Suppressor macrophage (primary cell): ENCODE results near the gene OPTC.
"Not testable (repeated sequence)": the region's sequence is repeated elsewhere in the genome, so short reads cannot be mapped to it uniquely, and the experiment has no call there.

Experiments used
- DNase-seq, 4 experiments: peaks; one replicate each; pipeline ENCODE4 v3.0.0-alpha.2; 2020 to 2022

Gene OPTC

DNA sequence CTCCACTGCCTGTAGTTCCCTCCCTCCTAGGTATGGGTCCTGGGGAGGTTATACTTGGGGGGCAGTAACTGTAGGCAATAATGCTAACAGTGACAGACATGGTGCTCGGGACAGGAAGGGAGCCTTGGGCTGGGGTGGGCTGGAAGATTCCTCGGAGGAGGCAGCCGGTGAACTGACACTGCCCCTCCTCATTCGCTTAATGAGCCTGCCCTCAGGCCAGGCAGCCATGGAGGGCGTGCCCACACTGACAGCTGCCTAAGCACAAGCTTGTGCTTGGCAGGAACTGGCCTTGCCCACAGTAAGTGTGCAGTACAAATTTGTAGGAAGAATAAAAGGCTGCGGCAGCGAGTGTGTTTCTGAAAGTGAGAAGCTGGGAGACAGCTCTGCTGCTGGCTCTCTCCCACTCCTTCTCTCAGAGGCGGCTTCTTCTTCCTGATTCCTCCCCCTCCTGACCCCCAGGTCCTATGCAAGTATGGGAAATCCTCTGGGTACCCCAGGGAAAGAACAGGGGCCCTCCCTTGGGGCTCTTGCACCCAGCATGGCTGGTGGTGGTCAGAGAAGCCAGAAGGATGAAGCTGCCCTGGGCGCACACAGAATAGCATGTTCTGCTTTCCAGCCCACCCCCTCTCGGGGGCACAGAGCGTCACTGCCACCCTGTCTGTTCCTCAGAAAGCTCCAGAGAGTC lies 23.6 kb downstream of the OPTC start:
- peak in 3 of 4 experiments; percentile 29 to 37 (median 32) for DNase-seq

DNA sequence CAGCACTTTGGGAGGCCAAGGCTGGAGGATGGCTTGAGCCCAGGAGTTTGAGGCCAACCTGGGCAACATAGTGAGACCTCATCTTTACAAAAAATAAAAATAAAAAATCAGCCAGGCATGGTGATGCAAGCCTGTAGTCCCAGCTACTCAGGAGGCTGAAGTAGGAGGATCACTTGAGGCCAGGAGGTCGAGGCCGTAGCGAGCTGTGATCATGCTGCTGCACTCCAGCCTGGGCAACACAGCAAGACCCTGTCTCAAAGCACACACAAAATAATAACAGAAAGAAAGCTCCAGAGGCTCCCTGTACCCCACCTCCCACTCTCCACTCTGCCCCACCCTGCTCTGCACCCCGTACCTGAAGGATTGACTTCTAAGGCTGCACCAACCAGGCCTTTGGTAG lies 24.2 kb downstream of the OPTC start:
- not testable (repeated sequence) for DNase-seq

DNA sequence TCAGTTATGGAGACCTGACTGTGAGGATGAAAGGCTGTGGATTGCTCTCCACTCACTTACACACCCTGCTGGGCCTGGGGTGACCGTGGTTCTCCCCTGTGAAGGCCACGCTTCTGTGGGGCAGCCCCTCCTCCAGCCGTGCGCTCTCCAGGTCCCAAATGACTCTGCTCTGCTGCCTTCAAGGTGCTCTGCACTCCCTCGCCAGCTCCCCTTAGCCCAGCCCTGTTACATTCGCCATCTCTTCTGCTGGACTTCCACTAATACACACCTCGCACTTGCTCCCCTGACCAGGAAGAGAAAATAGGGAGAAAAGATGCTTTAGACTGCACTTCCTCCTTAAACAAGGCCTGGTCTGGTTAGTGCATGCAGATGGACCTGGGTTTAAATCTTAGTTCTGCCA lies 24.6 kb downstream of the OPTC start:
- no peak for DNase-seq

DNA sequence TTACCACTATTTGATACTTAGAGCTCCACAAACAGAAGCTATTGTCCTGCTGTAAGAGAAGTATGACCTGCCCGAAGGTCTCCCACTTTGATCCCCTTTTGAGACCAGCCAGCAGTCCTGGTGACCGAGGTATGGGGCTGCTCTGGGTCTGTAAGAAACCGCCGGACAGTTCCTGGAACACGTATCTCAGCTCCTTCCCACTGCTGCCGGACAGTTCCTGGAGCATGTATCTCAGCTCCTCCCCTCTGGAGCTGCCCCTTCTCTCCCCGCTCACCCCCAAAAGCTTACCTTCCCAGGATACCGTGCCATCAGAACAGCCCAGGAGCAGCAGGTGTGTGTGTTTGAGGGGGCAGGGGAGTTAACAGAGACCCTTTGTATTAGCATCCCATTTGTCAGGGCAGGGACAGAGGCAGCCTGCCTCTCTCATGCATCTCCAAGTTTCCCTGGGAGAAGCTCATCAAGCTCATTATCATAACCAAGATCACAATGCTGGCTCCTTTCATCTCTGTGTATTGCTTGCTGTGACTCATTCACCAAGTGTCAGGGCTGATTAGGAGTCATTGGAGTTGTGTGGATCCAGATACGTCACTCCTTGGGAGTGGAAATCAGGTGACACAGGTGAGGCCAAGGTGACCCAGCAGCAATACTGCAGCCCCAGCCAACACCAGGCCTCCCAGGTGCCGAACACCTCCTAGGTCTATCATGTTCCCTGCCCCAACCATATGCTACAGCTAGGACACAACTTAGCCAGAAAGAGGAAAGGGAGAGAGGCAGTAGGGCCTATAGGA lies 25.3 kb downstream of the OPTC start:
- no peak for DNase-seq

DNA sequence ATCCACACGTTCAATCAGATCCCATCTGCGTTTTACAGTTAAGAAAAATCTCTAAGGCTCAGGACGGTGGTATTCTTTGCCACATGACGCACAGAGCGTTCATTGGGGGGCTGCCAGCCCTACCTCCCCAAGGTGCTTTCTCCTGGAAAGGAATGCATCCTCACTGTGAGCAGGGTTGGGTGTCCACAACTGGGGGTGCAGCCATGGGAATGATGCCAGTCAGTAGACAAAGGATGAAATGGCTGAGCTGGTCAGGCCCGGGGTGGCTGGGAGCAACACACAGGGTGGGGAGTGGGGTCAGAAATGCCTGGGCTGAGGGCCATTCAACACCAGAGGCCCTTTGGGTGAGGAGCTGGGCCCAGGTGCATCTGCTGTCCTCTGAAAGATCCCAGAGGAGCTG lies 25.9 kb downstream of the OPTC start:
- DNase-seq, result no peak

DNA sequence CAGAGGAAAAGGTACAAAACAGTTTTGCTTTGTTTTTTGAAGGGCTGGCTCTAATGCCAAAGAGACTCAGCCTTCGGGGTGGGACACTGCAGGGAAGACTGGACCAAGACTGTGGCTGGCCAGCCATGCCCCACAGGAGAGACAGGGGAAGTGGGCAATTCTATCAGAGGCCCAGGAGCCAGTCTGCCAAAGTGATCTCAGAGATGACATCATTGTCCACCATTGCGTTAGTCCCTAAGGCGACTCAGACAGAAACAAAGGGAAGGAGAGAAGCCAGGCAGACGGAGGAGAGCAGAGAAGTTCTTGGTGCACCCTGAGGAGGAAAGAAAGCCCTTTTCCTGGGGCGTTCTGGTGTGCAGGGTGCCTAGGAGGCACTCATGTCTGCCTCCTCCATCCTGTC lies 26.4 kb downstream of the OPTC start:
- DNase-seq, result peak; percentile 61 to 73 (median 67)

DNA sequence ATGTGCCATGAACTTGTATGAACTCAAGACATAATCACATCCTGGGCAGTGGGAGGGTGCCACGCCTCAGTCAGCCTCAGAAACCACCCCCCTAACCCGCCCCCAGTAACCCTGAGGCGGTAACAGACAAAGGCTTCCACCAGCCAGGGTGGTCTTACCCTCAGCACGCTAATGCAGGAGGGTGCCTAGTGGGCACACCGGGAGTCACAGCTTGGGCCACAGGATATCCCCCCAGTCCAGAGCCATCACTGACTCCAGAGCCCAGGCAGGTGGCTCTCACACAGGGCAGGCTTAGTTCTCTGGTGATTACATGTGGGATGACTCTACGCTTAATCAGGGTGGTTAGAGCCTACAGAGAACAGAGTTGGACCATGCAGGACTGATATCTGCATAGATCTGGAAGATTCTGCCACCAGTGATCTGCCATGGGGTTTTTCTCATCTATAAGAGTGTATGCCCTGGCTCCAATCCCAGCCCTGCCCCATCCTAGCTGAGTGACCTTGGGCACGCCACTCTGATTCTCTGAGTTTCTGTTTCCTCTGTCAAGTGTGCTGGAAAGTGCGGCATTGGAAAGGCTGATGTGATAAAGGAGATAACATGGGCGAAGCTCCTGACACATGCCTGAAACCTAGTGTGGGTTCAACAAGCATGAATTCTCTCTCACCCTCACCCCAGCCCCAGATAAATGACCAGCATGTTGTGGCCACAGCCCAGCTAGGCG lies 27.3 kb downstream of the OPTC start:
- no peak for DNase-seq

DNA sequence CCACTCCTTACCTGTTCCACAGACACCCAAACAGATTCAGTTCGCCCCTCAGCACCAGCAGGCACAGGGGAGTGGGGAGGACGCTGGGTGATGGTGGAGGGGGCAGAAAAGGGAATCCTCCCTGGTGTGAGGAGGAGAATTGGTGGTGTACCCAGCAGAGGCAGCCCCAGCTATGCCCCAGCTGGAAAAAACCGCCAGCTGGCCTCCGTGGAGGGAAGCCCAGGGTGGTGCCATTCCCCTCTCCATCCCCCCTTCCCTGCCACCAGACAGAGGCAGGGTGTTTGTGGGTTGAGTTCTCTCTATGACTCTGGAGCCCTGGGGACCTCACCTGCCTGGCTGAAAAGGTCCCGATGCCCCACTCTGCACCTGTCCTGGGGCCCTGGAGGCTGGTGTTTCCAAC lies 27.9 kb downstream of the OPTC start:
- DNase-seq, result no peak

DNA sequence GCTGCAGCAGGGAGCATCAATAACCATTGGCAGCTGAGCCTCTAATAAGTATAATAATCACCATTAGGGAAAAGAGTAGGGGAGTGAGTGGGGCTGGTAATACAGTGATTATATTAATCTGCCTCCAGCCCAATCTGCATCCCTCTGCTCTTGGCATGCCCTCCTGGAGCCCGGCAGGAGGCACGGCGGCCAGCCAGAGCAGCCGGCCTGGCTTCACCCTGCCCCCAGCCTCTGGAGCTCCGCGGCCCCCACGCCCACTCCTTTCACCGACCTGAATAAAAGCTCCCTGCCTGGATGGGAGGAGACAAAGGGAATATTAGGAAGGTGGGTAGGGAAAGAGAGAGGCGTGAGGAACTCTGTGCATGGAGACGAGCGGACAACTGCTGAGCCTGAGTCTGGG lies 28.3 kb downstream of the OPTC start:
- no peak for DNase-seq

DNA sequence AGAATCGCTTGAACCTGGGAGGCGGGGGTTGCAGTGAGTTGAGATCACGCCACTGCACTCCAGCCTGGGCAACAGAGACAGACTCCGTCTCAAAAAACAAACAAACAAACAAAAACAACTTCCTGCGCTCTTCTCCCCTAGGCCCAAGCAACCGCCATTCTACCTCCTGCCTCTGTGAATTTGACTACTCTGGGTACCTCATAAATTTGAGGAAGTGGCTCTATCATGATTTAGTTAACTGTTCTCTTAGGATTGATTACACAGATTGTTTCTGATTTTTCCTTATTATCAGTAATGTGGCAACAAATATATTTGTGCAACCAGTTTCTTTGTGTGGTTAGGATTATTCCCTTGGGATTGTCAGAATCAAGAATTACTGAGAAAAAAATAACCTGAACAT lies 29.7 kb downstream of the OPTC start:
- DNase-seq, result no peak

DNA sequence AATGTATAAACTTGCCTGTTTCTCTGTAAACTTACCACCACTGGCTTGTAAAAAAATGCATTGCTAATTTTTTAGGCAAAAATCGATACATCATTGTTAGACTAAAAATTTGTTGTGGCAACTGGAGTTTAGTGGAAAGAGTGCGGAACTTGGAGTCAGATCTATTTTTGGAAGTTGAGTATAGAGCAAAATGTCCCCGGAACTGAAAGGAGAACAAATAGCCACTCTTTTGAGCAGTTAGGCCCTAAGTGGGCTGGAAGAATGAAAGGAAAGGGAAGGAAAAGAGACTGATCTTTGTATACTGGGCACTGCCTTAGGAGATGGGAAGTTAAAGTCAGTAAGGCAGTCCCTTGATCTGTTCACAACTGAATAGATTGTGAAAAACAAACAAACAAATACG lies 30.2 kb downstream of the OPTC start:
- peak in 3 of 4 experiments; percentile 21 to 58 (median 52) for DNase-seq

DNA sequence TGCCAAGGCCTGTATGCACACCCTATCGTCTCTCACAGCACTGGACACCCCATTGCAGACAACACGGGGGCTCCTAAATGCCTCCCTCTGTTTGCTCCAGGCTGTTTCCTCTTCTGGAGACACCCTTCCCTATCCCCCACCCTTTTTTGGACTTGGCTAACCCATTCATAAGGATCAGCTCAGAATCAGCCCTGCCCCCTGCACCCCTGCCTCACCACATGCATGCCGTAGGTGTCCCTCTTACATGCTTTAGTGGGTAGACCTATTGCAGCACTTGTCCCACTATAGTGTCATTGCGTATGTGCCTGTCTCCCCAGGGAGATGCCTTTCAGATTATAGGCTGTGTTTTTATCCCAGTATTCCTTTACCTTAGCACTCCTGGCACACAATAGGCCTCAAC lies 30.9 kb downstream of the OPTC start:
- peak in 2 of 4 experiments; percentile 29 to 30 for DNase-seq

DNA sequence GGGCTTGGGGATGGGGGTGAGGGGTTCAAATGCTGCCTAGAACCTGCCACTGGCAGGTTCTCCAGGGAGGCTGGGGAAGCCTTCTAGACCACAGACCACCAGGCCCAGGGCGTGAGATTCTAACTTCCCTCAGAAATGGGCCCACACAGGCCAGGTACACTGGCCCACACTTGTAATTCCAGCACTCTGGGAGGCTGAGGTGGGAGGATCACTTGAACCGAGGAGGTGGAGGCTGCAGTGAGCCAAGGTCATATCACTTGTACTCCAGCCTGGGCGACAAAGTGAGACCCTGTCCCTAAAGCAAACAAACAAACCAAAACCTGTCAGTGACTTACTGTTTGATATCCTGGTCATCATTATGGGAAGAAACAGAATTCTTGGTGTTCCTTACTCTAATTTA lies 31.7 kb downstream of the OPTC start:
- no peak for DNase-seq

DNA sequence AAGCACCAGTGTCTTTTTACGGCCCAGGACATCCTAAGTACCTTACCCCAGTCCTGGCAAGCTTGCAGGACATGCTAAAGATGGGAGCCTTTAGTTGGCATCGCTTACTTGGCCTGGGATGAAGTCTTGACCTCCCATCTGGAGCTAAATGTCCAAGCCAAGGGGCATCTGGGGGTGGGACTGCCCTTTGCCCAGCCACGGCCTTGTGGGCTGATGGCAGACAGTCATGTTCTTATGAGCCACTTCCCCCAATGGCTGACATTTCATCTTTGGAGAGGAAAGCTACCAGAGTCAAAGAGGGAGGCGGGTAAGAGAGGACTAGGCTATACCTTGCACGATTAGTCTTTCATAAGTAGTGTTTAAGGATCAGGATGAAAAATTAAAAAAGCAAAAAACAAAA lies 32.2 kb downstream of the OPTC start:
- peak in 3 of 4 experiments; percentile 58 to 67 (median 59) for DNase-seq

DNA sequence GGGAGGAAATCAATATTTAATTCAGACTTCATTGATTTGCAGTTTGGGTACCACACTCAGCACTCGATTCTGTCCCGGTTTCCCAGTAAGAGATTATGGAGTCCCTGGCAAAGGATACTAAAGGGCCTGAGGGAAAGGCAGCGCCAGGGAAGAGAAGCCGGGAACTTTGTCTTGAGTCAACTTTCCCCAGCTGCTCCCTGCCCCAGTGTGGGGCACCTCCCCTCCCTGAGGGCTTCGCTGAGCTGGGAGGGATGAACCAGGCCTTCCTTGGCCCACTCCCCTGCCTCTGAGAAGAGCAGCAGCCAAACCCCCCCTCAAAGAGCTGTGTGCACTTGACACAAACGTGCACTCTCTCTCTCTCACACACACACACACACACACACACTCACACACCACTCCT lies 32.6 kb downstream of the OPTC start:
- no peak for DNase-seq

DNA sequence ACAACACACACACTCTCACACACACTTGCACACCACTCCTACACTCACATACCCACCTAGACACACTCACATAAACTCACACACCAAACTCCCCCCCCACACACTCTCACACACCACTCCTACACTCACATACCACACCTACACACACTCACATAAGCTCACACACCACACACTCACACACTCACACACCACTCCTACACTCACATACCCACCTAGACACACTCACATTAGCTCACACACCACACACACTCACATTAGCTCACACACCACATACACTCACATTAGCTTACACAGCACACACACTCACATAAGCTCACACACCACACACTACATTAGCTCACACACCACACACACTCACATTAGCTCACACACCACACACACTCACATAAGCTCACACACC lies 33.1 kb downstream of the OPTC start:
- DNase-seq, result no peak

DNA sequence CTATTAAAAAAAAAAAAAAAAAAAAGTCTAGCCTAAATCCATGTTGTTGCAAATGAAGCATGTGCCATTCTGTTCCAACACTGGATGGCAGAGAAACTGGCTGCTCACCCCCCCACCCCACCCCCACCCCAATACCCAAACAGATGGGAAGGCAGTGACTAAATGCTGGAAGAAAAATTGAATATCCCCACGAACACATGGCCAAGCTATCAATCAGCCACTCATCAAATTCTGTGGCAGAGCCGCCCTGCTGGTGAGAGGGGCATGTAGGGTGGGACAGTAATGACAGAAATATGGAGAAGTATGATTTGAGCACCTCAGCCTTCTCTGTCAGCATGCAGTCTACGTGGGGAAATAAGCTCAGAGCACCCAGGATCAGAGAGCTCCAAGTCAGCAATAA lies 34.1 kb downstream of the OPTC start:
- DNase-seq, result no peak

DNA sequence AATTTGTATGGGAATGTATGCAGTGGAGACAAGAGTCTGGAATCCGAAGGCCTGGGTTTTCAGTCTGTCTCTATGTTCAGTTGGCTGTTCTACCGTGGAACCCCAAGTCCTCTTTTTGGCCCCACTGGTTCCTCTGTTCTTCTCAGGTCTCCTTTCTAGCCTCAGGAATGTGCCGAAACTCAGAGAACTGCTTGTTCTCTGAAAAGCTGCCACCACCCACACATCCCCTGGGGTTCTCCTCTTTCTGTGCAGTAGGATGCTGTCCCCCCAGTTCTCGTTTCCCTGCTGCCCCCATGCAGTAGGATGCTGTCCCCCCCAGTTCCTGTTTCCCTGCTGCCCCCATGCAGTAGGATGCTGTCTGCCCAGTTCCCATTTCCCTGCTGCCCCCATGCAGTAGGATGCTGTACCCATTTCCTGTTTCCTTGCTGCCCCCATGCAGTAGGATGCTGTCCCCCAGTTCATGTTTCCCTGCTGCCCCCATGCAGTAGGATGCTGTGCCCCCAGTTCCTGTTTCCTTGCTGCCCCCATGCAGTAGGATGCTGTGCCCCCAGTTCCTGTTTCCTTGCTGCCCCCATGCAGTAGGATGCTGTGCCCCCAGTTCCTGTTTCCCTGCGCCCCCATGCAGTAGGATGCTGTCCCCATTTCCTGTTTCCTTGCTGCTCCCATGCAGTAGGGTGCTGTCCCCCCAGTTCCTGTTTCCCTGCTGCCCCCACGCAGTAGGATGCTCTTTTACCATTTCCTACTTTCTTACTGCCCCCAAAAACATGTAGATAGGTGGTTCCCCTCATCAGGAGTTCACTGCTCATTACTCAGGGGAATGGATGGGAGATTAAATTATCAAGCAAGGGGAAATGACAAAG lies 35.3 kb downstream of the OPTC start:
- peak; percentile 51 to 82 (median 62) for DNase-seq

DNA sequence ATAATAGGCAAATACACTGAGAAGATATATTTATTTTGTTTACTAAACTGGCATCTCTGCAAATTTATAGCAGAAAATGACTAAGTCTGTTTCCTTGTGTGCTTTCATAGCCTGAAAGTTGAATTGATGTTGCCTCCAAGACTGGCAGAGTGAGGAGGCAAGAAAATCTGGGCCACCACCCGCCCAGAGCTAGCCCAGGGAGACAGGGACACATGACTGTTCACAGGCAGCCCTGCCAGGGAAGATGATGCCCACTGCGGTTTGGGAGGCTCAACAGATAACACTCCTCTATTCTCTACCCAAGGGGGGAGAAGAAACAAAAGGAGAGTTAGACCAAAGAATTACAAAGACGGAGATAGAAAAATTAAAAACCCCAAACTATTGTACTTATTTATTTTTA lies 37.1 kb downstream of the OPTC start:
- no peak for DNase-seq

DNA sequence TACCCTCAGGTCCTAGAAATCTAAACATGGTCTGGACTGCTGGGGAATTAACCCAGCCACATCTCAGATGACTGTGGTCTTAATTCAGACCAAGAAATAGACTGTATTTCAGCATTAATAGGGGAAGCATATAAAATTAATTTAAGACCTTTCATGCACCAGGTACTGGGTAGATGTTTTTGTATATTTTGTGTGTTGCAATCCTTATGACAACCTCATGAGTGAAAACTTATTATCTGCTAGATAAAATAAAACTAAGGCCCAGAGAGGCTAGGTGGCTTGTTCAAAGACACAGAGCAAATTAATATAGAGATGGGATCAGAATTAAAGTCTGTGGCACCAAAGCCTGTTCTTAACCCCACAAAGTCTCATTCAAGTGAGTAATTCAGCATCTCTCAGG lies 40.1 kb downstream of the OPTC start:
- no peak for DNase-seq

DNA sequence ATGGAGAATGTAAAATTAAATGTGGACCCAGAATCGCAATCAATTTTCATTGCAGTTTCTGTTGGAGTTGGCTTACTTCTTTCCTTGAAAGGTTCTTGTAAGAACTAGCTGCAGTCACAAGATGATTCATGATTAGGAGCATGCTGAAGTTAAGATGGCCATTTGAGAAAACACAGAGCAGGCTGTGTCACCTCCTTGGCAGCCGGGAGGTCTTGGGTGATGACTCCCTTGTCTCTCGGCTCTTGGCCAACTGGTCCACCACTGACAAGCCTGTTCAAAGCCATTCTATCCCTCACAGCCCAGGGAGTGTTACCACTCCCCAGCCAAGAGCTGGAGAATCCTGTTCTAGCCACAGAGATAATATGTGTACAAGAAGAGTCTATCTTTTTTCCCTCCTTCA lies 40.6 kb downstream of the OPTC start:
- no peak for DNase-seq

DNA sequence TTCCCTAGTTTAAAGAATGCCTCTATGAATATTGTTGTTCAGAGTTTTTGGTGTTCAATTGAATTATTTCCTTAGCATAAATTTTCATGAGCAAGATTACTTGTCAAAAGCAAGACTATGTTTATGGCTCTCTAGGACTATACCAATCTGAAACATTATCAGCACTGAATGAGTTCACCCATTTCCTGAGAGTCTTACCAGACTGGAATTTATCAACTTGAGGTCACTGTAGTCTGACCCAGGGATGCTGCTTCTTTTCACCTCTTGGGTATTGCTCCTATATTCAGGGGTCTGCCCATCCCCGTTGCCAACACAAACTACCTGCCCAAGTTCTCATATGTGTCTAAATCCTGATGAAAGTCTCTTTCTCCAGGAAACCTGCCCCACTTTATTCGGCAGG lies 42.6 kb downstream of the OPTC start:
- no peak for DNase-seq

DNA sequence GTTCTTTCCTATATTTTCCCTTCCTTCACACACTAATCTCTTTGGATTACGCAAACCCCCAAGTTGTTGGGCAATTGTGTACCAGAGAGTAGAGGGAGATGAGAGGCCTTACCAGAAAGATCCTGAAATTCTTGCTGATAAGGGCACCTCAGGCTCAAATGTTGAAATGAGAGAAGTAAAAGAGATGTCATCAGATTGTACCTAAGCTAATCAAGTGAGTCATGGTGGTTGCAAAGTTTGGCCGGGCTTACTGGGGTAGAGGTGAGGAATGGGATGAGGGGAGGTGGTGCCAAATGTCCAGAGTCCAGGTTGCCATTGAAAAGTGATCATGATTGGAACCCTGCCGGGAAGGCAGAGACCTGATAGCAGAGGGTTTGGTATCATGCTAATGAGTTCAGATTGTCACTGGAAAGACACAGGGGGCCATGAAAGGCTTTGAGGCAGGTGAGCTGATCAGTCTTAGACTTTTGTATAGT lies 43.1 kb downstream of the OPTC start:
- DNase-seq, result peak in 1 of 4 experiments; percentile 37
